ENCODE data around the gene DNAH7. TPM values are rescaled to one million over a fixed set of nuclear protein-coding genes. Genes with fewer than 3 reads are reported as not detected.

Gene DNAH7
- total and polyA plus RNA-seq, 10 of the 15 experiments (the other 5 are each of a cell fraction or from before 2014, with no cell fraction given) = 0.05 to 0.61 (median 0.16) TPM

DNA sequence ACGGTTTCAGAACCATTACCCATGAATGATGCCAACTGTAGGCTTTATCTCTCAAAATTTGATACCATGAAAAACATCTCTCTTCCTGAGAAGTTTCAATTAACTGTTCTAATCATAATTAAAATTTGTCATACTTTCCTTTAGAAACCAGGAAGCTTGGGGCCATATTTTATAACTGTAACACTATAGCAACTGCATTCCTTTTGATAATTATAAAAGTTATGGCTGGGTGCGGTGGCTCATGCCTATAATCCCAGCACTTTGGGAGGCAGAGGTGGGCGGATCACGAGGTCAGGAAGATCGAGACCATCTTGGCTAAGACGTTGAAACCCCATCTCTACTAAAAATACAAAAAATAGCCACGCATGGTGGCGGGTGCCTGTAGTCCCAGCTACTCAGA is 70.6 kb downstream of the DNAH7 start (continued):
- TF ChIP-seq NFYB (IDR thresholded peaks at IDR 0.05; ENCODE audit: insufficient read depth, low read depth, low read length) (no peak), BRCA1 (IDR thresholded peaks at IDR 0.05; ENCODE audit: low read depth, low read length) (no peak)
- TF ChIP-seq, protein P1, sequence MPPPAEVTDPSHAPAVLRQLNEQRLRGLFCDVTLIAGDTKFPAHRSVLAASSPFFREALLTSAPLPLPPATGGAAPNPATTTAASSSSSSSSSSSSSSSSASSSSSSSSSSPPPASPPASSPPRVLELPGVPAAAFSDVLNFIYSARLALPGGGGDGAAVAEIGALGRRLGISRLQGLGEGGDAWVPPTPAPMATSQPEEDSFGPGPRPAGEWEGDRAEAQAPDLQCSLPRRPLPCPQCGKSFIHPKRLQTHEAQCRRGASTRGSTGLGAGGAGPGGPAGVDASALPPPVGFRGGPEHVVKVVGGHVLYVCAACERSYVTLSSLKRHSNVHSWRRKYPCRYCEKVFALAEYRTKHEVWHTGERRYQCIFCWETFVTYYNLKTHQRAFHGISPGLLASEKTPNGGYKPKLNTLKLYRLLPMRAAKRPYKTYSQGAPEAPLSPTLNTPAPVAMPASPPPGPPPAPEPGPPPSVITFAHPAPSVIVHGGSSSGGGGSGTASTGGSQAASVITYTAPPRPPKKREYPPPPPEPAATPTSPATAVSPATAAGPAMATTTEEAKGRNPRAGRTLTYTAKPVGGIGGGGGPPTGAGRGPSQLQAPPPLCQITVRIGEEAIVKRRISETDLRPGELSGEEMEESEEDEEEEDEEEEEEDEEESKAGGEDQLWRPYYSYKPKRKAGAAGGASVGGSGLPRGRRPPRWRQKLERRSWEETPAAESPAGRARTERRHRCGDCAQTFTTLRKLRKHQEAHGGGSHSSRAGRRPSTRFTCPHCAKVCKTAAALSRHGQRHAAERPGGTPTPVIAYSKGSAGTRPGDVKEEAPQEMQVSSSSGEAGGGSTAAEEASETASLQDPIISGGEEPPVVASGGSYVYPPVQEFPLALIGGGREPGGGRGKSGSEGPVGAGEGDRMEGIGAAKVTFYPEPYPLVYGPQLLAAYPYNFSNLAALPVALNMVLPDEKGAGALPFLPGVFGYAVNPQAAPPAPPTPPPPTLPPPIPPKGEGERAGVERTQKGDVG (CRISPR knock-in tag; IDR thresholded peaks at IDR 0.05) = no peak
- TF ChIP-seq, protein P2, sequence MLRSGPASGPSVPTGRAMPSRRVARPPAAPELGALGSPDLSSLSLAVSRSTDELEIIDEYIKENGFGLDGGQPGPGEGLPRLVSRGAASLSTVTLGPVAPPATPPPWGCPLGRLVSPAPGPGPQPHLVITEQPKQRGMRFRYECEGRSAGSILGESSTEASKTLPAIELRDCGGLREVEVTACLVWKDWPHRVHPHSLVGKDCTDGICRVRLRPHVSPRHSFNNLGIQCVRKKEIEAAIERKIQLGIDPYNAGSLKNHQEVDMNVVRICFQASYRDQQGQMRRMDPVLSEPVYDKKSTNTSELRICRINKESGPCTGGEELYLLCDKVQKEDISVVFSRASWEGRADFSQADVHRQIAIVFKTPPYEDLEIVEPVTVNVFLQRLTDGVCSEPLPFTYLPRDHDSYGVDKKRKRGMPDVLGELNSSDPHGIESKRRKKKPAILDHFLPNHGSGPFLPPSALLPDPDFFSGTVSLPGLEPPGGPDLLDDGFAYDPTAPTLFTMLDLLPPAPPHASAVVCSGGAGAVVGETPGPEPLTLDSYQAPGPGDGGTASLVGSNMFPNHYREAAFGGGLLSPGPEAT (IDR thresholded peaks at IDR 0.05; ENCODE audit: low read depth) = no peak

DNA sequence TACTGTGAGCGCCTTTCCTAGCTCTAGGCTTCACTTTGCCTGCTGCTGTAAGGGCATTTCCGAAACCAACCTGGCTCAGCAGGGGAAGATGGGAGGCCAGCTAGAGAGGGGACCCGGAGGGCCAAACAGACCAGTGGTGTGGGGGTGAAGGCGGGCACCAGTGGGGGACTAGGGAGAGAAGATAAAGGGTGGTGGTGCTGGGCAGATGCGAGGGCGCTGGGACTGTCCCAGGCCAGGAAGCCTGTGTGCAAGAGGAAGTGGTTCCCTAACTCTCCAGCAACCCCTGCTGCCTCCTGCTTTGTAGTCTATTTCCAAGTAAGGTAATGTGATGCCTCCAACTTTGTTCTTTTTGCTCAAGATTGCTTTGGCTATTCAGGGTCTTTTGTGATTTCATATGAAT is 73.1 kb downstream of the DNAH7 start:
- 28% methylated on average over 6 of the region's 6 CpGs for WGBS (ENCODE audit: insufficient coverage, insufficient replicate concordance, low lambda C conversion rate, missing lambda C conversion rate)
- Histone ChIP-seq H3K36me3 (ENCODE audit: control insufficient read depth in 2 of 2, insufficient read depth in 2 of 2, low read length in 1 of 2) (no peaks in the 10 kb centered on the region), H3K27ac (ENCODE audit: control insufficient read depth, insufficient read depth) (no peak overlapping the region), H4K20me1 (ENCODE audit: control insufficient read depth, insufficient read depth) (no peaks in the 10 kb centered on the region), H3K4me3 (no peak overlapping the region), H3K79me2 (ENCODE audit: control insufficient read depth, insufficient read depth, low read length) (no peaks in the 10 kb centered on the region), H3K4me1 (ENCODE audit: control insufficient read depth, insufficient read depth, low read length) (no peaks in the 10 kb centered on the region), H3K27me3 (replicated peaks in 1 of 2; ENCODE audit: control insufficient read depth in 2 of 2, insufficient read depth in 2 of 2, low read length in 1 of 2) (no peaks in the 10 kb centered on the region), H2AFZ (ENCODE audit: control insufficient read depth, low read depth, low read length) (no peak overlapping the region), H3K9me3 (replicated peaks; ENCODE audit: control insufficient read depth, insufficient read depth, low read length) (no peaks in the 10 kb centered on the region), H3K4me2 (ENCODE audit: control insufficient read depth, insufficient read depth) (no peak overlapping the region), H3K9ac (ENCODE audit: control insufficient read depth, insufficient read depth, low read length) (no peak overlapping the region)
- ATAC-seq = peak; percentile 34
- intact Hi-C loops (cut with micrococcal nuclease; ENCODE audit: unreplicated experiment) (no loop called here), in situ Hi-C loops (cut with MboI) (no loop called here)
- DNase-seq (ENCODE audit: low read depth, low spot score) = no peak
- ChIA-PET SMC1A (ENCODE audit: uncharacterized antibody, unreplicated experiment) (interaction anchor here (1.3 kb wide), 2 partner anchors 11 to 28 kb away, joined by 3 read pairs; no protein-coding TSS in a partner anchor), POLR2A (no interaction called here), CTCF (no interaction called here), RAD21 (ENCODE audit: unreplicated experiment) (no interaction called here)
- no TSS peak for BruUV-seq (replicated peaks)
- no peak for FAIRE-seq
- TF ChIP-seq, protein P3, sequence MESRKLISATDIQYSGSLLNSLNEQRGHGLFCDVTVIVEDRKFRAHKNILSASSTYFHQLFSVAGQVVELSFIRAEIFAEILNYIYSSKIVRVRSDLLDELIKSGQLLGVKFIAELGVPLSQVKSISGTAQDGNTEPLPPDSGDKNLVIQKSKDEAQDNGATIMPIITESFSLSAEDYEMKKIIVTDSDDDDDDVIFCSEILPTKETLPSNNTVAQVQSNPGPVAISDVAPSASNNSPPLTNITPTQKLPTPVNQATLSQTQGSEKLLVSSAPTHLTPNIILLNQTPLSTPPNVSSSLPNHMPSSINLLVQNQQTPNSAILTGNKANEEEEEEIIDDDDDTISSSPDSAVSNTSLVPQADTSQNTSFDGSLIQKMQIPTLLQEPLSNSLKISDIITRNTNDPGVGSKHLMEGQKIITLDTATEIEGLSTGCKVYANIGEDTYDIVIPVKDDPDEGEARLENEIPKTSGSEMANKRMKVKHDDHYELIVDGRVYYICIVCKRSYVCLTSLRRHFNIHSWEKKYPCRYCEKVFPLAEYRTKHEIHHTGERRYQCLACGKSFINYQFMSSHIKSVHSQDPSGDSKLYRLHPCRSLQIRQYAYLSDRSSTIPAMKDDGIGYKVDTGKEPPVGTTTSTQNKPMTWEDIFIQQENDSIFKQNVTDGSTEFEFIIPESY (IDR thresholded peaks at IDR 0.05) = no peak
- no peak for TF ChIP-seq ZNF274 (IDR thresholded peaks at IDR 0.05; ENCODE audit: insufficient read depth, insufficient read length)
- no peak for TF ChIP-seq TAF1 (IDR thresholded peaks at IDR 0.05; ENCODE audit: borderline replicate concordance, low read depth, low read length)
- no peak for TF ChIP-seq ZZZ3 (IDR thresholded peaks at IDR 0.05; ENCODE audit: control insufficient read depth, insufficient read length, low read depth)
- TF ChIP-seq POU2F2 (IDR thresholded peaks at IDR 0.05; ENCODE audit: borderline replicate concordance, low read depth, low read length) = no peak
- TF ChIP-seq, protein P4, sequence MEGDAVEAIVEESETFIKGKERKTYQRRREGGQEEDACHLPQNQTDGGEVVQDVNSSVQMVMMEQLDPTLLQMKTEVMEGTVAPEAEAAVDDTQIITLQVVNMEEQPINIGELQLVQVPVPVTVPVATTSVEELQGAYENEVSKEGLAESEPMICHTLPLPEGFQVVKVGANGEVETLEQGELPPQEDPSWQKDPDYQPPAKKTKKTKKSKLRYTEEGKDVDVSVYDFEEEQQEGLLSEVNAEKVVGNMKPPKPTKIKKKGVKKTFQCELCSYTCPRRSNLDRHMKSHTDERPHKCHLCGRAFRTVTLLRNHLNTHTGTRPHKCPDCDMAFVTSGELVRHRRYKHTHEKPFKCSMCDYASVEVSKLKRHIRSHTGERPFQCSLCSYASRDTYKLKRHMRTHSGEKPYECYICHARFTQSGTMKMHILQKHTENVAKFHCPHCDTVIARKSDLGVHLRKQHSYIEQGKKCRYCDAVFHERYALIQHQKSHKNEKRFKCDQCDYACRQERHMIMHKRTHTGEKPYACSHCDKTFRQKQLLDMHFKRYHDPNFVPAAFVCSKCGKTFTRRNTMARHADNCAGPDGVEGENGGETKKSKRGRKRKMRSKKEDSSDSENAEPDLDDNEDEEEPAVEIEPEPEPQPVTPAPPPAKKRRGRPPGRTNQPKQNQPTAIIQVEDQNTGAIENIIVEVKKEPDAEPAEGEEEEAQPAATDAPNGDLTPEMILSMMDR (IDR thresholded peaks at IDR 0.05 in 2 of 3, conservative IDR thresholded peaks at IDR 0.05 in 1 of 3; ENCODE audit: control insufficient read depth in 2 of 3, extremely low read depth in 1 of 3, insufficient read depth in 1 of 3, low read depth in 3 of 3, low read length in 3 of 3) = no peak
- no peak for TF ChIP-seq CBX3 (IDR thresholded peaks at IDR 0.05; ENCODE audit: borderline replicate concordance, low read depth)
- TF ChIP-seq BHLHE40 (IDR thresholded peaks at IDR 0.05; ENCODE audit: borderline replicate concordance in 1 of 2, low read depth in 2 of 2, low read length in 1 of 2) = no peak
